Thyroid gland (tissue), 4 donors: ENCODE measurements around the gene SCN1A.

Experiments used
- CTCF ChIP-seq, 6 experiments: fragments of 200-600 bp in 3 of 6; fragments of 450-650 bp in 3 of 6; sonication (generic) in 3 of 6; IDR thresholded peaks; one replicate each; pipeline ENCODE4 v1.5.1; 2016 to 2019; ENCODE audit warnings: antibody characterized with exemption in 6 of 6, mild to moderate bottlenecking in 2 of 6, inconsistent platforms in 1 of 6, moderate library complexity in 1 of 6
- POLR2A ChIP-seq, 2 donors: fragments of 450-650 bp; IDR thresholded peaks; one replicate each; pipeline ENCODE4 v1.6.1; 2017; ENCODE audit warnings: antibody characterized with exemption in 2 of 2, mild to moderate bottlenecking in 2 of 2, moderate library complexity in 1 of 2

GRCh38 chr2:166090346-166090745 is 37.5 kb downstream of the SCN1A start:
- no peak for TF ChIP-seq CTCF (IDR thresholded peaks at IDR 0.05)
- no peak for TF ChIP-seq POLR2A (IDR thresholded peaks at IDR 0.05)
